Thoracic aorta endothelial cell (primary cell): ENCODE data around the gene IRGC. TPM values are rescaled to one million over a fixed set of nuclear protein-coding genes. Genes with fewer than 3 reads are reported as not detected.

Experiments used
- total RNA-seq: library from RNA; depleted of rRNA; stranded (reverse); fragments of >200 nt; gene quantifications from 2 replicates; pipeline ENCODE4 v1.2.3, GENCODE V29; 2012

The IRGC gene, protein sequence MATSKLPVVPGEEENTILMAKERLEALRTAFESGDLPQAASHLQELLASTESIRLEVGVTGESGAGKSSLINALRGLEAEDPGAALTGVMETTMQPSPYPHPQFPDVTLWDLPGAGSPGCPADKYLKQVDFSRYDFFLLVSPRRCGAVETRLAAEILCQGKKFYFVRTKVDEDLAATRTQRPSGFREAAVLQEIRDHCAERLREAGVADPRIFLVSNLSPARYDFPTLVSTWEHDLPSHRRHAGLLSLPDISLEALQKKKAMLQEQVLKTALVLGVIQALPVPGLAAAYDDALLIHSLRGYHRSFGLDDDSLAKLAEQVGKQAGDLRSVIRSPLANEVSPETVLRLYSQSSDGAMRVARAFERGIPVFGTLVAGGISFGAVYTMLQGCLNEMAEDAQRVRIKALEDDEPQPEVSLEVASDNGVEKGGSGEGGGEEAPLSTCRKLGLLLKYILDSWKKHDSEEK
- total RNA-seq, result not detected in 2 replicates

DNA sequence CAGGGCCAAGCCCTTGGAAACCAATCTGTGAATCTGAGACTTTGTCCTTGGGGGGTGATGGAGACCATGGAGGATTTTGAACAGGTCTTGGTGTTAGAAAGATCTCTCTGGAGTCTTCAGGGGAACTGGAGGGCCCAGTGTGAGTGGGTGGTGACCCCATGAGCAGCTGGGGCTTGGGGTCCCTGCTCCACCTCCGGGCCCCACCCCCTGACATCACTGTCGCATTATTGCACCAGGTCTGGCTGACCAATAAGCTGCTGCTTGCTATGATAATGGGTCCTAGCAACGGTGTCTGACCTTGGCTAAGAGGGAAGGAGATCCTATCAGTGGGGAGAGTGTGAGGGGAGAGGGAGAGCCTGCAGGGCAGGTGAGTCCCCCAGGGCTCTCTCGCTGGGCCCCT is at the start of gene IRGC:
Gene IRGC (plus strand): TSS at position 301 of the 400 bp plus-strand sequence. CDS start 2,483 bp downstream, outside the sequence.

DNA sequence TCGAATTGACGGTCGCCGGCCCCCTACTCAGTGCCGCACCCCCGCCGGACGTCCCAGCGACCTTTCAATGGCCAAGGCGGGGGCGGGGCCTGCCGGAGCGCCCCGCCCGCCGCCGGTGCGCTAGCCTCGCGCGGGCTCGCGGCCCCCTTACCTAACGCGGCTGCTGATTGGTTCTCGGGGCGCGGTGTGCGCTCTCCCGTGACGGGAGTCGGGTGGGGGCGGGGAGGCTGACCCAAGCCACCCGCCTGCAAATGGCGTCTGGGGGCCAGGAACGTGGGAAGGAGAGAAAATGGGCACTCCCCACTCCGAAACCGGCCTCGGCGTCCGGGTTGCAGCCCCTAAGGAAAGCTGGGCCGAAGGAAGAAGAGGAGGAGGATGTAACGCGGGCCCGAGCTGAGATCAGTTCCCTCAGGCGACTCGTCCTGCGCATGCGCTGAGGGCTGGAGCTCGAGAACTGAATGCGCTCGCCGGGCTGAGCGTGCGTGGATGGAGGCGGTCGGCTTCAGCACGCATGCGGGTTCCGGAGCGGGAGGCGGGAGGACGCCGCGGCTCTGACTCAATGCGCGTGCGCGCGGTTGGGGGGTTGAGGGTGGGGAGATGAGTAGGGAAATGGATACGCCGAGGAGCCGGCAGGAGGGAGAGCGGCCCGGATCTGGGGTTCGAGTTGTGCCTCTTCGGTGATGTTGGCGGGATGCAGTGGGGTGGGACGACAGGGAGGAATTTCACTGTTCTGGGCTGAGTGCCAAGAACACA is 38.8 kb downstream of the IRGC start, which contains the start of gene SMG9:
Gene SMG9 (minus strand): TSS at position 460 of the 753 bp plus-strand sequence. CDS start 4,221 bp downstream, outside the sequence.

Other genes starting within 250 kb of the IRGC start
- 6.4 and 9.0 TPM in 2 replicates for gene PHLDB3, start 211.3 kb upstream of the IRGC start, total RNA-seq
- 31.0 and 40.1 TPM in 2 replicates for gene ETHE1, start 188.9 kb upstream of the IRGC start, total RNA-seq
- gene ZNF575, start 182.9 kb upstream of the IRGC start, total RNA-seq, result 0.27 TPM in 1 of 2 replicates, not detected in the other
- gene XRCC1, start 140.5 kb upstream of the IRGC start, total RNA-seq, result 19.9 and 26.4 TPM in 2 replicates
- gene PINLYP, start 140.3 kb upstream of the IRGC start, total RNA-seq, result 0.22 and 0.27 TPM in 2 replicates
- 28.9 TPM in 2 replicates for gene IRGQ, start 119.9 kb upstream of the IRGC start, total RNA-seq
- 9.3 and 9.8 TPM in 2 replicates for gene ZNF576, start 119.5 kb upstream of the IRGC start, total RNA-seq
- 0.07 and 0.27 TPM in 2 replicates for gene SRRM5, start 104.0 kb upstream of the IRGC start, total RNA-seq
- 21.3 and 22.3 TPM in 2 replicates for gene ZNF428, start 96.4 kb upstream of the IRGC start, total RNA-seq
- gene CADM4, start 76.2 kb upstream of the IRGC start, total RNA-seq, result 1.6 and 1.7 TPM in 2 replicates
- 72.7 and 78.2 TPM in 2 replicates for gene PLAUR, start 45.9 kb upstream of the IRGC start, total RNA-seq
- gene SMG9, start 38.9 kb downstream of the IRGC start, total RNA-seq, result 15.7 and 20.4 TPM in 2 replicates
- 0.53 and 1.3 TPM in 2 replicates for gene KCNN4, start 64.9 kb downstream of the IRGC start, total RNA-seq
- gene LYPD5, start 86.4 kb downstream of the IRGC start, total RNA-seq, result 0.13 and 0.29 TPM in 2 replicates
- 9.2 and 9.8 TPM in 2 replicates for gene ZNF283, start 111.2 kb downstream of the IRGC start, total RNA-seq
- 1.0 and 1.3 TPM in 2 replicates for gene ZNF404, start 167.9 kb downstream of the IRGC start, total RNA-seq
- 14.4 and 16.2 TPM in 2 replicates for gene ZNF45, start 219.2 kb downstream of the IRGC start, total RNA-seq
- 5.2 TPM in 2 replicates for gene ZNF221, start 235.2 kb downstream of the IRGC start, total RNA-seq